Stimulated activated naive CD8-positive, alpha-beta T cell treated with anti-CD3 and anti-CD28 coated beads, Interleukin-15, Interleukin-2, amounts not matched to agents 100 ng/mL and 50 ng/mL, for 24 hours (primary cell): ENCODE results near the gene FADS3.

ENCODE experiments used
- H3K27ac Mint-ChIP-seq: one replicate; pipeline ENCODE4 v1.8.0; 2021; ENCODE audit warnings: mild to moderate bottlenecking, mixed read lengths
- H3K27me3 Mint-ChIP-seq: one replicate; pipeline ENCODE4 v1.8.0; 2021; ENCODE audit warnings: mixed read lengths
- H3K36me3 Mint-ChIP-seq: one replicate; pipeline ENCODE4 v1.8.0; 2021; ENCODE audit warnings: low read depth, mixed read lengths
- H3K4me1 Mint-ChIP-seq: one replicate; pipeline ENCODE4 v1.8.0; 2021; ENCODE audit warnings: low read depth, mixed read lengths
- H3K4me3 Mint-ChIP-seq: one replicate; pipeline ENCODE4 v1.8.0; 2021; ENCODE audit warnings: mild to moderate bottlenecking, mixed read lengths
- H3K9me3 Mint-ChIP-seq: one replicate; pipeline ENCODE4 v1.8.0; 2021; ENCODE audit warnings: mixed read lengths

FADS3 gene

DNA sequence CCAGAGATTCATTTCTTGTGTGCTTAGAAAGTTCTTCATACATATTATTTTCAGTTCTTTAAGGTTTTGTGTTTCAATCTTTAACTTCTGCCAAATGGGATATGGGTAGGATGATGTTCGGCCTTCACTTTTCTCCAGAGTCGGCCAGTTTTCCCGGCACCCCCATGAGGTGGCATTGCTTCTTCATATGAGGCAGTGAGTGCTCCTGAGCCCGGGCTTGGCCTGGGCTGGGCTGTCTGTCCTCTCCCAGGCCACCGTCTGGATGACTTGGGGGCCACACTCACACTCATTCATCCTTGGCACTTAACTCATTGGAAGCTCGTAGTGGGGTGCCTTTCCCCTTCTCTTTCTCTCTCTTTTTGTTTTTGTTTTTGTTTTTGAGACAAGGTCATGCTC lies 39.4 kb downstream of the FADS3 start:
- Mint-ChIP-seq H3K4me3 (no peak overlapping the region), H3K4me1 (no peaks in the 10 kb centered on the region), H3K27me3 (no peaks in the 10 kb centered on the region), H3K27ac (no peak overlapping the region), H3K36me3 (no peaks in the 10 kb centered on the region), H3K9me3 (no peaks in the 10 kb centered on the region)

DNA sequence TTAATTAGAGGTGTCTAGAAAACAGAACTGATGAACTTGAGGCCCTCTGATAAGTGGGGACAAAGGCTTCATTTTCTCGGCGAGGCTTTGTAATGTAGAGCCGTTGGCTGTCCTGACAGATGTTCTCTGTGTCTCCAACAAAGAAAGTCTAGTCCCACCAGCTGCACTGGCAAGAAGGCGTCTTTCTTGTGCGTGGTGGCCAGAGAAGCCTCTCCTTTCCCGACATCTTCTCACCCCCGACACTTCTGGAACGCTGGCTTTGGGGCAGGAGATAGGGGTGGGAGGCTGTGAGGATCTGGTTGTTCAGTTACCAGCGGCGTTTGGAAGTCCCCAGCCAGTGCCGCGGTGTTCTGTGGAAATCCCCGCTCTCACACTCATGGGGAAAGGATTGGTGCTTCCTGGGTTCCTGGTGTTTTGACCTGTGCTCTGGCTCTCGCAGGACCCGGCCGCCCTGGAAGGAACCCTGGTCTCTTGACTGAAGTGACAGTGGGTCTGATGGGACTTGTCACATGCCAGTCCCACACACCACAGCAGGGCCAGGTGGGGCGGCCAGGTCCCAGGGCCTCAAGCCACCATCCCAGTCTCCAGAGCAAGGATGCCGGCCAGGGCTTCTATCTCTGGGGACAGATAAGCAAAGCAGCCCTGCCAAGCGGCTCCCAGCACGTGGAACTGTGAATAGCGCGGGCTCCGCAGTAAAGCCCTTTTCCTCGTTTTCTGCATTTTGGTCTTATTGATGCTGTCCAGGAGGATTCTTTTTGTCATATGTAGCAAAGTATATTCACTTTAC lies 40.0 kb downstream of the FADS3 start:
- no peaks in the 10 kb centered on the region for H3K4me1 Mint-ChIP-seq

DNA sequence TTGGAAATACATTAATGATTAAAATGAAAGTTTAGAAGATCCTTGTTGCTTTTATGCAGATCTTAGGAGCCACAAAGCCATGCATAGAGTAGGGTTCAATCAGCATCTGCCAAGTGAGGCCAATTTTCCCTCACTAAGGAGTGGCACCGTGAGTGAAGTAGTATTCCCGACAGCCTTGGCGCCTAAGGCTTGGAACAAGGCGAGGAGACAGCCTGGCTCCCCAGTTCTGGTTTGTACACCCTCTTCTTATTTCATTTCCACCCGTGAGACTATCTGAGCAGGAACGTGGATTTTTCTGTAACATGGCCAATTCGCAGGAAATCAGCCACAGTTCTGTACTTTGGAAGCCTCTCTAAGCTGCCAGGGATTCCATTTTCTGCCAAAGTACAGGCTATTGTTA lies 40.7 kb downstream of the FADS3 start:
- Mint-ChIP-seq H3K4me3 (no peak overlapping the region), H3K27me3 (no peaks in the 10 kb centered on the region), H3K4me1 (no peaks in the 10 kb centered on the region), H3K27ac (no peak overlapping the region), H3K9me3 (no peaks in the 10 kb centered on the region), H3K36me3 (no peaks in the 10 kb centered on the region)

More for the DNA sequence above, 40.0 kb downstream of the FADS3 start:
- Mint-ChIP-seq H3K4me3 (no peak overlapping the region), H3K27ac (no peak overlapping the region), H3K9me3 (no peaks in the 10 kb centered on the region), H3K36me3 (no peaks in the 10 kb centered on the region), H3K27me3 (no peaks in the 10 kb centered on the region)

DNA sequence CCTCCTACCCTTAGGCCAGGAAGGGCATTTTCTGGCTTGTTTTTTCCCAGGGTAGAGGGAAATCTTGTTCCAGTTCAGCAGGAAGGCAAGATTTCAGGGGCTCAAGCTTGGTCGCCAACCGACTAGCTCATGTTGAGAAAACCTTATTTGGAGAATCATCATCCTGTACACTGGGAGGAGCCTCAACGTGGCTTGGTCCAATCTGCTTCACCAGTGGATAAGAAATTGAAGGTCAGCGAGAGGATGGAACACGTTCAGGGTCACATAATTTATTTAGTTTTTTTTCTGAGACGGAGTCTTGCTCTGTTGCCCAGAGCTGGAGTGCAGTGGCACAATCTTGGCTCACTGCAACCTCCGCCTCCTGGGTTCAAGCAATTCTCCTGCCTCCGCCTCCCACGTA lies 42.7 kb downstream of the FADS3 start:
- H3K27me3 Mint-ChIP-seq, result no peaks in the 10 kb centered on the region
- H3K27ac Mint-ChIP-seq, result no peak overlapping the region
- H3K36me3 Mint-ChIP-seq, result no peaks in the 10 kb centered on the region
- no peaks in the 10 kb centered on the region for H3K9me3 Mint-ChIP-seq
- H3K4me1 Mint-ChIP-seq, result no peaks in the 10 kb centered on the region
- no peak overlapping the region for H3K4me3 Mint-ChIP-seq

DNA sequence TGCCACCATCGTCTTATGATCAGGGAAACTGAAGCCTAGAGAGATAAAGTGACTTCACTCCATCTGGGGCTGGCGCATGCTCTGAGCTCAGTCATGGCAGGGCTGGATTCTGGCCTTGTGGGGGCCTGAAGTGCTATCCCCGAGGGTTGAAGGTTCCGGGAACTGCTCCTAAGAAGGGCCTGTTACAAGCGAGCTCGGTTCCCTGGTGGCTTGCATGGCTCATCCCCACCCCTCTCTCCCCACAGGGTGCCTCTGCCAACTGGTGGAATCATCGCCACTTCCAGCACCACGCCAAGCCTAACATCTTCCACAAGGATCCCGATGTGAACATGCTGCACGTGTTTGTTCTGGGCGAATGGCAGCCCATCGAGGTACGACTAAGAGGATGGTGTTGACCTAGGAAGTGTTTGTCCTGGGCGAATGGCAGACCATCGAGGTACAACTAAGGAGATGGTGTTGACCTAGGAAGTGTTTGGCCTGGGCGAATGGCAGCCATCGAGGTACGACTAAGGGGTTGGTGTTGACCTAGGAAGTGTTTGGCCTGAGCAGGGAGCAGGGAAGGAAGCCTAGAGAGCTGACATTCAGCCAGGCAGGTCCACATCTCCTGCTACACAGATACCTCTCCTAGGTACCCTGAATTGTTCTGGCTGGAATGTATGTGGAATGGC lies 43.3 kb downstream of the FADS3 start:
- no peaks in the 10 kb centered on the region for H3K36me3 Mint-ChIP-seq
- H3K27ac Mint-ChIP-seq, result no peak overlapping the region

DNA sequence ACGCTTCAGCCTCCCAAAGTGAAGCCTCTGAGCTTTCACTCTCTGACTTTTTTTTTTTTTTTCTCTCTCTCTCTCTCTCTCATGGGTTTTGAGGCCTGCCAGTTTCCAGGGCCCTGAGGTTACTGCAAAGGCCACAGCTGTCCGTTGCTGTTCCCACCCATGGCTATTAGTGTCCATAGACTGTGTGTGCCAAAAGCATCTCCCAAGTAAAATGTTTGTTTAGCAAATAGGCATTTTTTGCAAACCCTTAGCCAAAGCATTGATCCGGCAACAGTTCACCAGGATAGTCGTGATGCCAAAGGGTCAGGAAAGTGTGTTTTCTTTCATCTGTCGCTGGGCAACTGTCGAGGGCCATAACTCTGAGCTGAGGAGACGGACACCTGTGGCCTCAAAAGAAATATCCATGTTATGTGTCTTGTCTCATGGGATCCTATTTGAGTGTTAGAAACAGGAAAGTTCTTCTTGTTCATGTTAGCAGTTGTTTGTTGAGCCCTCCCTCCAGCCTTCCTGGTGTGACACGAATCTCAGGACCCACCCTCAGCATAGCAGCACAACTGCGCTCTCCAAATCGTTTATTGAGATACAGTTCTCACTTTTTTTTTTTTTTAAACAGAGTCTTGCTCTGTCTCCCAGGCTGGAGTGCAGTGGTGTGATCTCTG lies 44.9 kb downstream of the FADS3 start:
- Mint-ChIP-seq H3K27ac (no peak overlapping the region), H3K4me3 (no peak overlapping the region), H3K36me3 (peaks cover 3% of the 10 kb centered on the region), H3K27me3 (no peaks in the 10 kb centered on the region), H3K9me3 (no peaks in the 10 kb centered on the region), H3K4me1 (peaks cover 2% of the 10 kb centered on the region)

More for the DNA sequence above, 43.3 kb downstream of the FADS3 start:
- no peaks in the 10 kb centered on the region for H3K27me3 Mint-ChIP-seq
- H3K4me3 Mint-ChIP-seq, result no peak overlapping the region
- H3K9me3 Mint-ChIP-seq, result no peaks in the 10 kb centered on the region
- H3K4me1 Mint-ChIP-seq, result no peaks in the 10 kb centered on the region

DNA sequence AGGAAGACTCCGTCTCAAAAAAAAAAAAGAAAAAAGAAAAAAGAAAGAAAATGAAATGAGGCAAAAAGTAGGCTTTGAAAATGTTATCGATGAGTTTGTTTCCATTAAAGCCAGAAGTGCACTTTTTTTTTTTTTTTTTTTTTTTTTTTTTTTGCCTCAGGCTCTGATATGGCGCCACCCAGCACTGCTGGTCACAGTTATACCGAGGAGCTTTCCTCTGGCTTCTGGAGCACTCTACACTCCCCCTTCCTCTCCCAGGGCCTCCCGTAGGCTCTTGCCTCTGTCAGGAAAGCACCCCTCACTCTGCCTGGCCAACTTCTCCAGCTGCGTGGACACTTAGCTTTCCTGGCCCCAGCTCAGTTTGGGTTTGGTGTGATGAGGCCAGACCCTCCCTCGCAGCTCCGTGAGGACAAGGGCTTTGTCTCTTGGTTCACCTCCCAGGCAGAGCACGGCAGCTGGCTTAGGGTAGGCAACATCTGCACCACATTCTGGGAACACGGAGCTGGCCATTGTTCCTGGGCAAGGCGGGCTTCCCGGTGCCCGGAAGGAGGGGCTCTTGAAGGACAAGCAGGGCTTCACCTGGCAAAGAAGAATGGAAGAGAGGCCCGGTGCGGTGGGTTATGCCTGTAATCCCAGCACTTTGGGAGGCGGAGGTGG lies 46.3 kb downstream of the FADS3 start:
- Mint-ChIP-seq H3K36me3 (peaks cover 10% of the 10 kb centered on the region), H3K4me3 (no peak overlapping the region), H3K27ac (no peak overlapping the region)

DNA sequence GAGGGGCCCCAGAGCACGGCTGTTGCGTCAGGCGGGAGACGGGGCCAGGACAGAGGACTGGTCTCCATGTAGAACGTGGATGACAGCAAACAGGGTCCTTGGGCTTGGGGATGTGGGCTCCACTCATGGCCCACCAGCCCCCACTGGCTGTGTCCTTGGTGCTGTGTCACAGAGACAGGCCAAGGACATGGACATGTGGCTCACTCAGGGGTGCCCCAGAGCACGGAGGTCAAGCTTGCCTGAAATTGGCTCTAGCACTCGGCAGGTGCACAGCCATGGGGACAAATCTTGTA lies 48.9 kb downstream of the FADS3 start:
- peaks cover 3% of the 10 kb centered on the region for H3K4me1 Mint-ChIP-seq
- H3K9me3 Mint-ChIP-seq, result no peaks in the 10 kb centered on the region
- H3K36me3 Mint-ChIP-seq, result peaks cover 14% of the 10 kb centered on the region
- H3K4me3 Mint-ChIP-seq, result no peak overlapping the region
- H3K27ac Mint-ChIP-seq, result no peak overlapping the region
- no peaks in the 10 kb centered on the region for H3K27me3 Mint-ChIP-seq

More for the DNA sequence above, 46.3 kb downstream of the FADS3 start:
- Mint-ChIP-seq H3K9me3 (no peaks in the 10 kb centered on the region), H3K4me1 (peaks cover 3% of the 10 kb centered on the region), H3K27me3 (no peaks in the 10 kb centered on the region)

DNA sequence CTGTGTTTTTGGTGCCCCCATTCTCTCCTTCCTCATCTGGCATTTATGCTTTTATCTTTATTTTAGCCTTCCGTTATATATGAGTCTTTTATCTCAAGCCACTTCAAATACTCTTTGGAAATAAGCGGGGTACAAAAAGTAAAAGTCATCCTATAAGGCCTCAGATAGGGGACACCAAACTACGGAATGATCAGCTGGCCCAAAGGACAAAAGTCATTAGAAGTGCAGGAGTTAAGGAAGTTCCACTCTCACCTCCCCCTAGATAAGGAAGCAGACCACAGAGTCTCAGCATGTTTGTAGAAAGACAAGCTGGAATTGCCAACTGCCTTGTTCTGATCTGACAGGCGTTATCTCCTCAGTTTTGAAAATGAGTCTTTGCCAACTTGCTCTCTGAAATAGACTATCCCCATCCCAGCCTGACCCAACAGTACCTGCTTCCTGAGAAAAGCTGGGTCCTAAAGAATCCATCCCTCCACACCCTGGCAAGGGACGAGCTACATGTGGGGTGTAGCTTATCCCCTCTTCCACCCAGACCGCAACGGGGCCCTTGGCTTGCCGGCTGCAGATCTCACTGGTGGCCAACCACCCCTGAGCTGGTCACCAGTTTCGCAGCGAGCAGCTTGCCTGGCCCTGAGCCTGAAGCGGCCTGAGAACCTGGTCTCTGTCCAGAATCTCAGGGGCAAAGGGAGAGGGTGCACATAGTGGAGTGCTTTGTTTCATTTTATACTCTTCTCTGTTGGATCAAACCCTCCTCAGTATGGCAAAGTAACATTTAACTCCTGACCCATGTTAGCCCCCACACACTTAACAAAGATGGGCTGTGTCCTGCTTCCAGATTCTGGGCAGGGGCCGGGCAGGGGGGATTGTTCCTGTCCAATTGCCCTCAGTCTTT lies 49.5 kb downstream of the FADS3 start:
- Mint-ChIP-seq H3K4me3 (no peak overlapping the region), H3K36me3 (peaks cover 14% of the 10 kb centered on the region), H3K9me3 (no peaks in the 10 kb centered on the region), H3K27ac (no peak overlapping the region), H3K4me1 (peaks cover 3% of the 10 kb centered on the region), H3K27me3 (no peaks in the 10 kb centered on the region)

DNA sequence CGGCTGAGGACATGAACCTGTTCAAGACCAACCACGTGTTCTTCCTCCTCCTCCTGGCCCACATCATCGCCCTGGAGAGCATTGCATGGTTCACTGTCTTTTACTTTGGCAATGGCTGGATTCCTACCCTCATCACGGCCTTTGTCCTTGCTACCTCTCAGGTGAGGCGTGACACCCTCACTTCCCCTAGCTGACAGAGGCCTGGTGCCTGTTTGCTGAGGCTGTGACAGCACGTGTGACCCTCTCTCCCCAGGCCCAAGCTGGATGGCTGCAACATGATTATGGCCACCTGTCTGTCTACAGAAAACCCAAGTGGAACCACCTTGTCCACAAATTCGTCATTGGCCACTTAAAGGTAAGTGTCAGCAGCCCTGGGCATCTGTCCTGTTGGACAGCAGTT lies 51.0 kb downstream of the FADS3 start:
- peaks cover 10% of the 10 kb centered on the region for H3K4me1 Mint-ChIP-seq
- H3K27me3 Mint-ChIP-seq, result no peaks in the 10 kb centered on the region
- peaks cover 14% of the 10 kb centered on the region for H3K36me3 Mint-ChIP-seq
- no peak overlapping the region for H3K27ac Mint-ChIP-seq
- no peaks in the 10 kb centered on the region for H3K9me3 Mint-ChIP-seq
- no peak overlapping the region for H3K4me3 Mint-ChIP-seq

DNA sequence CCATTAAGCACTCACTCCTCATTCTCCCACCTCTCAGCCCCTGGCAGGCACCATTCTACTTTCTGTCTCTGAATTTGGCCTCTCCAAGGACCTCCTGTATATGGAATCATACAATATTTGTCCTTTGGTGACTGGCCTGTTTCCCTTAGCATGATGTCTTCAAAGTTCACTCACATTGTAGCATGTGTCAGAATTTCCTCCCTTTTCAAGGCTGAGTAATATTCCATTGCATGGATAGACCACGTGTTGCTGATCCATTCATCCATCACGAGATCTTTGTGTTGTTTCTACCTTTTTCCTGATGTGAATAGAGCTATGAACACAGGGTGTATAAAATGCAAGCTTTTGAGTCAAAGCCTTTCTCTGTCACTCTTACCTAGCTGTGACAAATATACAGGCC lies 51.6 kb downstream of the FADS3 start:
- no peak overlapping the region for H3K4me3 Mint-ChIP-seq
- no peaks in the 10 kb centered on the region for H3K9me3 Mint-ChIP-seq
- peaks cover 15% of the 10 kb centered on the region for H3K4me1 Mint-ChIP-seq
- peaks cover 14% of the 10 kb centered on the region for H3K36me3 Mint-ChIP-seq
- H3K27me3 Mint-ChIP-seq, result no peaks in the 10 kb centered on the region
- H3K27ac Mint-ChIP-seq, result no peak overlapping the region

DNA sequence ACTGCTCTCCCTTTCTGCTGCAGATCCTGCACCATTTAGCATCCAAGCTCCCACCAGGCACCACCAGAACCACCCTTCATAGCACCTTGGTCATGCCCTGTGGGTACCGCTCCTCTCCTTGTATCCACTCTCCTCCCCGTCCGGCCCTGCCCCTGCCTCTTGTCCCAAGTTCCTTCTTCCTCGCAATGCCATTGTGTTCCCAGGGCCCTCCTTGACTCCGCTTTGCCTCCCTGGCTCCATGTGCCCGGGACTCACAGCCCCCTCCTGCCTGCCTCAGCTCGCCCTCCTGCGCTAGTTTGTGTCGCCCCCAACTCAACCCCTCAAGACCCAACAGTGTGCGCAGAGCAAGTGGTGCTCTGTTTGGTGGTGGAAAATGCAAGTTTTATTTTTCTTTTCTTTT lies 52.4 kb downstream of the FADS3 start:
- Mint-ChIP-seq H3K4me1 (peaks cover 23% of the 10 kb centered on the region), H3K36me3 (peaks cover 14% of the 10 kb centered on the region), H3K27me3 (no peaks in the 10 kb centered on the region), H3K4me3 (no peak overlapping the region), H3K9me3 (no peaks in the 10 kb centered on the region), H3K27ac (no peak overlapping the region)

DNA sequence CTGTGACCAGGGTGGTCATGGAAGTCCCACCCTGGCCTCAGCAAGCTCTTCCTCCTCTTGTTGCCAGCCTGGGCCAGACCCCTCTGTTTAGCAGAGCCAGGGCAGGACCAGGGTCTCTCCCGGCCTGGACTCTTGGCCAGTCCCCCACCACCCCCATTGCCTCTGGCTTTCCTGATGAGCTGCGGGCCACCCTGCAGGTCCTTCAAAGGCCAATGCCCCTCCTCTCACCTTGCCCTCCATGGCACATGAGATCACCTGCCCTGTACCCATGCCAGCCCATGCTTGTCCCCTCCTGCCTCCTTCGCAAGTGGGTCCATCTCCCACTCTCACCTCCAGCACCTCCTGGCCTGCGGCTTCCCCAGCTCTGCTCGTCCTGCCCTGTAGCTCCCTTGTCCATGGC lies 52.8 kb downstream of the FADS3 start:
- H3K4me1 Mint-ChIP-seq, result peaks cover 27% of the 10 kb centered on the region
- H3K27me3 Mint-ChIP-seq, result no peaks in the 10 kb centered on the region
- peaks cover 14% of the 10 kb centered on the region for H3K36me3 Mint-ChIP-seq
- no peak overlapping the region for H3K4me3 Mint-ChIP-seq
- no peaks in the 10 kb centered on the region for H3K9me3 Mint-ChIP-seq
- no peak overlapping the region for H3K27ac Mint-ChIP-seq

DNA sequence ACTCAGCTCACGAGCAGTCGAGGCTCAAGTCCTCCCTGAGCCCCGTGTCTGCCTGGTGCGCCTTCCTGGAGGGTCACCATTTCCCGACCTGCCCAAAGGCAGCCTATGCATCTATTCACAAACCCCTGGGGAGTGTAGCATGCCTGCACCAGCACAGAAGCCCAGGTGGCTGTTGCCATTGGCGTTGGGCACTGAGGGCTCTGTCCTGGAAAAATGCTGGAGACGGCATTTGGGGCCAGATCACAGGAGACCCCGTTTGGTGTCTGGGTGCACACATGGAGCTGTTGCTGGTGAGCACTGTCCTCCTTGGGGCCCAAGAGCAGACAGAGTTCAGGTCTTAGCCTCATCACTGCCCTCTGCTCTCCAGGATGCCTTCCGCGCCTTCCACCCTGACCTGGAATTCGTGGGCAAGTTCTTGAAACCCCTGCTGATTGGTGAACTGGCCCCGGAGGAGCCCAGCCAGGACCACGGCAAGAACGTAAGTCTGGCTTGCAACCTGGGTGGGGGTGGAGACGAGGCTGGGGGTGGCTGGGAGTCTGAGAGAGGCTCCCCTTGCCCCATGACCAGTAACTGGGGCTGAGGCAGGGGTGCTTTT lies 53.8 kb downstream of the FADS3 start:
- no peaks in the 10 kb centered on the region for H3K27me3 Mint-ChIP-seq
- no peak overlapping the region for H3K27ac Mint-ChIP-seq
- H3K4me1 Mint-ChIP-seq, result peaks cover 32% of the 10 kb centered on the region
- H3K36me3 Mint-ChIP-seq, result peaks cover 14% of the 10 kb centered on the region
- H3K9me3 Mint-ChIP-seq, result no peaks in the 10 kb centered on the region
- H3K4me3 Mint-ChIP-seq, result no peak overlapping the region
